HCT116 (cell line): ENCODE data around the gene DAPK1. TPM values are rescaled to one million over a fixed set of nuclear protein-coding genes. Genes with fewer than 3 reads are reported as not detected.

Source experiments
- ATAC-seq: fragments of 200-7000 bp; cut with Tn5 transposase; 2 replicates; pipeline ENCODE4 v1.9.1; 2020; ENCODE audit warnings: mild to moderate bottlenecking, moderate library complexity
- BruUV-seq: library from RNA; stranded (reverse); fragments of 400-500 nt; replicated peaks from 2 replicates; lab custom pipeline; 2021; lab: Mats Ljungman, UMichigan
- CTCF ChIA-PET: fragments of 300-600 bp; sonication (Branson Sonifier 250); formaldehyde crosslinking; loops from one replicate; lab custom pipeline; 2021; ENCODE audit warnings: antibody characterized with exemption; lab: Charles Lee
- POLR2A ChIA-PET: fragments of 300-600, 350-600 bp; sonication (Branson Sonifier 250); formaldehyde crosslinking; loops from one replicate; lab custom pipeline; 2021; ENCODE audit warnings: antibody characterized with exemption; lab: Charles Lee
- RAD21 ChIA-PET, 2 experiments: fragments of 300-600 bp; sonication (Branson Sonifier 250); formaldehyde crosslinking; loops; one replicate each; lab custom pipeline; 2023; ENCODE audit warnings: low total read pairs in 2 of 2; ENCODE audit not compliant: uncharacterized antibody in 2 of 2, unreplicated experiment in 2 of 2, low non-redundant PET in 1 of 2; lab: Charles Lee
- DNase-seq: peaks from one replicate; pipeline ENCODE4 v3.0.0-alpha.2; 2010; ENCODE audit warnings: low read depth, low spot score
- H2AFZ ChIP-seq: fragments of 200-600 bp; shearing (Covaris generic), sonication (generic); 2 replicates; pipeline ENCODE4 v1.6.1; 2017; ENCODE audit warnings: low read depth, mixed run types, mixed read lengths, antibody characterized with exemption, low read length; ENCODE audit not compliant: poor library complexity, severe bottlenecking
- H3K27ac ChIP-seq: 2 replicates; pipeline ENCODE4 v1.5.1; 2012; ENCODE audit warnings: low read depth, low read length
- H3K27me3 ChIP-seq: fragments of 200-600 bp; sonication (generic); 2 replicates; pipeline ENCODE4 v1.6.1; 2016; ENCODE audit warnings: mixed run types, low read length, mixed read lengths; ENCODE audit not compliant: insufficient read depth
- H3K36me3 ChIP-seq, 2 experiments: fragments of 200-500 bp in 1 of 2; fragments of 200-600 bp in 1 of 2; sonication (Bioruptor generic) in 1 of 2; sonication (generic) in 1 of 2; 2 replicates each; pipeline versions ENCODE4 v1.5.1 to v1.6.1; 2014 to 2016; ENCODE audit warnings: low read length in 2 of 2, inconsistent platforms in 1 of 2, mixed read lengths in 1 of 2, mixed run types in 1 of 2; ENCODE audit not compliant: insufficient read depth in 2 of 2, control insufficient read depth in 1 of 2
- H3K4me1 ChIP-seq, 2 experiments: fragments of 200-600 bp in 1 of 2; sonication (generic) in 1 of 2; 2 replicates each; pipeline versions ENCODE4 v1.5.1 to v1.6.1; 2012 to 2017; ENCODE audit warnings: low read length in 2 of 2, inconsistent platforms in 1 of 2, mild to moderate bottlenecking in 1 of 2, mixed read lengths in 1 of 2, mixed run types in 1 of 2, moderate library complexity in 1 of 2; ENCODE audit not compliant: insufficient read depth in 2 of 2, control insufficient read depth in 1 of 2
- H3K4me2 ChIP-seq: fragments of 200-600 bp; sonication (generic); 2 replicates; pipeline ENCODE4 v1.6.1; 2017; ENCODE audit warnings: mixed run types, low read length, mixed read lengths
- H3K4me3 ChIP-seq, 2 experiments: fragments of 200-600 bp in 1 of 2; sonication (generic) in 1 of 2; replicated peaks in 1 of 2; 2 replicates each; pipeline ENCODE4 v1.5.1; 2011 to 2016; ENCODE audit warnings: low read length in 2 of 2, control low read depth in 1 of 2, low read depth in 1 of 2, mild to moderate bottlenecking in 1 of 2, mixed read lengths in 1 of 2, mixed run types in 1 of 2
- H3K79me2 ChIP-seq: fragments of 200-600 bp; sonication (generic); 2 replicates; pipeline ENCODE4 v1.6.1; 2017; ENCODE audit warnings: mild to moderate bottlenecking, mixed run types, low read length, moderate library complexity, mixed read lengths; ENCODE audit not compliant: insufficient read depth
- H3K9ac ChIP-seq: fragments of 200-600 bp; sonication (generic); 2 replicates; pipeline ENCODE4 v1.6.1; 2016; ENCODE audit warnings: low read length, mixed read lengths
- H3K9me2 ChIP-seq: fragments of 200-600 bp; sonication (generic), shearing (Covaris generic); 2 replicates; pipeline ENCODE4 v1.6.1; 2017; ENCODE audit warnings: mixed run types, mild to moderate bottlenecking, moderate library complexity; ENCODE audit not compliant: insufficient read depth
- H3K9me3 ChIP-seq, 2 experiments: fragments of 200-500 bp in 1 of 2; fragments of 200-600 bp in 1 of 2; sonication (Bioruptor generic) in 1 of 2; sonication (generic) in 1 of 2; 2 replicates each; pipeline ENCODE4 v1.6.1; 2014 to 2017; ENCODE audit warnings: low read length in 2 of 2, mixed read lengths in 2 of 2, inconsistent platforms in 1 of 2, low read depth in 1 of 2, mild to moderate bottlenecking in 1 of 2, mixed run types in 1 of 2, moderate library complexity in 1 of 2; ENCODE audit not compliant: control insufficient read depth in 1 of 2, insufficient read depth in 1 of 2
- H4K20me1 ChIP-seq: fragments of 200-600 bp; sonication (generic), shearing (Covaris generic); 2 replicates; pipeline ENCODE4 v1.6.1; 2017; ENCODE audit warnings: mixed run types, mild to moderate bottlenecking, moderate library complexity; ENCODE audit not compliant: insufficient read depth
- ATF3 ChIP-seq: IDR thresholded peaks from 2 replicates; pipeline ENCODE4 v1.6.1; 2012
- CEBPB ChIP-seq: IDR thresholded peaks from 2 replicates; pipeline ENCODE4 v1.6.1; 2012; ENCODE audit warnings: low read depth
- EGR1 ChIP-seq: IDR thresholded peaks from 2 replicates; pipeline ENCODE4 v1.6.1; 2012; ENCODE audit warnings: low read depth
- ELF1 ChIP-seq: IDR thresholded peaks from 2 replicates; pipeline ENCODE4 v1.6.1; 2012; ENCODE audit warnings: low read depth, borderline replicate concordance
- EZH2 ChIP-seq: fragments of 200-600 bp; sonication (generic); IDR thresholded peaks from 2 replicates; pipeline ENCODE4 v1.6.1; 2017; ENCODE audit warnings: antibody characterized with exemption, mixed run types
- EZH2phosphoT487 ChIP-seq: fragments of 200-600 bp; IDR thresholded peaks from 2 replicates; pipeline ENCODE4 v1.6.1; 2018; ENCODE audit warnings: antibody characterized with exemption, borderline replicate concordance
- FOSL1 ChIP-seq: IDR thresholded peaks from 2 replicates; pipeline ENCODE4 v1.6.1; 2012; ENCODE audit warnings: low read depth
- POLR2AphosphoS5 ChIP-seq: IDR thresholded peaks from 2 replicates; pipeline ENCODE4 v1.6.1; 2011; ENCODE audit warnings: mild to moderate bottlenecking, low read depth, low read length, moderate library complexity
- RAD21 ChIP-seq: IDR thresholded peaks from 2 replicates; pipeline ENCODE4 v1.6.1; 2012; ENCODE audit warnings: low read depth, mild to moderate bottlenecking
- SIN3A ChIP-seq: IDR thresholded peaks from 2 replicates; pipeline ENCODE4 v1.6.1; 2012; ENCODE audit warnings: low read depth
- SP1 ChIP-seq: IDR thresholded peaks from 2 replicates; pipeline ENCODE4 v1.6.1; 2012; ENCODE audit warnings: low read depth
- SRF ChIP-seq: IDR thresholded peaks from 2 replicates; pipeline ENCODE4 v1.6.1; 2012; ENCODE audit warnings: low read depth
- TCF7L2 ChIP-seq: IDR thresholded peaks from 2 replicates; pipeline ENCODE4 v1.7.0; 2011; ENCODE audit warnings: borderline replicate concordance, inconsistent platforms; ENCODE audit not compliant: insufficient read depth, insufficient read length; ENCODE audit errors: extremely low read depth
- YY1 ChIP-seq: IDR thresholded peaks from 2 replicates; pipeline ENCODE4 v1.6.1; 2011; ENCODE audit warnings: low read length, low read depth, moderate library complexity, mild to moderate bottlenecking; ENCODE audit not compliant: insufficient replicate concordance; ENCODE audit errors: extremely low read depth
- ZFX ChIP-seq: fragments of 450-650 bp; IDR thresholded peaks from 2 replicates; pipeline ENCODE4 v1.6.1; 2017
- ZNF274 ChIP-seq: fragments of 200-500 bp; sonication (Bioruptor generic); IDR thresholded peaks from 2 replicates; pipeline ENCODE4 v1.6.1; 2014; ENCODE audit warnings: mild to moderate bottlenecking, low read depth, low read length, inconsistent platforms
- intact Hi-C: fragments of 100-400 bp; cut with micrococcal nuclease; formaldehyde crosslinking; loops from 2 replicates; pipeline ENCODE4 v1.10.0; 2022
- total RNA-seq: library from RNA; stranded (reverse); gene quantifications from one replicate; pipeline ENCODE4 v1.2.1, GENCODE V29; 2021; ENCODE audit not compliant: unreplicated experiment
- TF ChIP-seq, protein P1 (sequence below), 3 experiments: fragments of 200-600 bp in 1 of 3; sonication (generic) in 1 of 3; IDR thresholded peaks in 2 of 3; conservative IDR thresholded peaks in 1 of 3; 2 replicates each; pipeline ENCODE4 v1.5.1; 2012 to 2017; ENCODE audit warnings: low read depth in 2 of 3, low read length in 2 of 3, antibody characterized with exemption in 1 of 3, borderline replicate concordance in 1 of 3, control low read depth in 1 of 3, mild to moderate bottlenecking in 1 of 3, mixed read lengths in 1 of 3, mixed run types in 1 of 3, moderate library complexity in 1 of 3; ENCODE audit not compliant: insufficient read depth in 1 of 3
- TF ChIP-seq, protein P2 (sequence below): IDR thresholded peaks from 2 replicates; pipeline ENCODE4 v1.6.1; 2012
- TF ChIP-seq, protein P3 (sequence below): IDR thresholded peaks from 2 replicates; pipeline ENCODE4 v1.6.1; 2011; ENCODE audit warnings: mild to moderate bottlenecking, low read length, moderate library complexity; ENCODE audit not compliant: insufficient replicate concordance; ENCODE audit errors: extremely low read depth

The DAPK1 gene
- total RNA-seq, 1 experiment from 2014 or later = 5.6 TPM

DNA sequence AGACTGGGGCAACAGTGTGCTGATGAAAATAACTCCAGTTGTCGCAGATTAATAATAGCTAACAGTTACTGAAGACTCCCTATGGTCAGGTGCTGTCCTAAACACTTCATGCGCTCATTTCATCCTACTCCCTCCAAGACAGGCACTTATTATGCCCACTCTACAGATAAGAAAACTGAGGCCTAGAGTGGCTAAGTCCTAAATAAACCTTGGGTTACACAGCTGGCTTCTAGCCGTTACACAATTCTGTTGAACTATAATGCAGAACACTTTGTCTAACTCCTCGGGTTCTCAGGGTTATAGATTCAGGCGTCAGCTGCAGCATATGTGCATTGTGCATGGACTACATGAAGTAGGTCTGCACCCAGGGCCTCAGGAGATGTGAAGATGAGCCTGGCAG lies 103.9 kb downstream of the DAPK1 start (continued):
- TF ChIP-seq, protein P1, sequence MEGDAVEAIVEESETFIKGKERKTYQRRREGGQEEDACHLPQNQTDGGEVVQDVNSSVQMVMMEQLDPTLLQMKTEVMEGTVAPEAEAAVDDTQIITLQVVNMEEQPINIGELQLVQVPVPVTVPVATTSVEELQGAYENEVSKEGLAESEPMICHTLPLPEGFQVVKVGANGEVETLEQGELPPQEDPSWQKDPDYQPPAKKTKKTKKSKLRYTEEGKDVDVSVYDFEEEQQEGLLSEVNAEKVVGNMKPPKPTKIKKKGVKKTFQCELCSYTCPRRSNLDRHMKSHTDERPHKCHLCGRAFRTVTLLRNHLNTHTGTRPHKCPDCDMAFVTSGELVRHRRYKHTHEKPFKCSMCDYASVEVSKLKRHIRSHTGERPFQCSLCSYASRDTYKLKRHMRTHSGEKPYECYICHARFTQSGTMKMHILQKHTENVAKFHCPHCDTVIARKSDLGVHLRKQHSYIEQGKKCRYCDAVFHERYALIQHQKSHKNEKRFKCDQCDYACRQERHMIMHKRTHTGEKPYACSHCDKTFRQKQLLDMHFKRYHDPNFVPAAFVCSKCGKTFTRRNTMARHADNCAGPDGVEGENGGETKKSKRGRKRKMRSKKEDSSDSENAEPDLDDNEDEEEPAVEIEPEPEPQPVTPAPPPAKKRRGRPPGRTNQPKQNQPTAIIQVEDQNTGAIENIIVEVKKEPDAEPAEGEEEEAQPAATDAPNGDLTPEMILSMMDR (IDR thresholded peaks at IDR 0.05 in 2 of 3, conservative IDR thresholded peaks at IDR 0.05 in 1 of 3; ENCODE audit: borderline replicate concordance in 1 of 3, insufficient read depth in 1 of 3, low read depth in 2 of 3, low read length in 2 of 3) = no peak
- TF ChIP-seq SRF = no peak

- TF ChIP-seq, protein P2, sequence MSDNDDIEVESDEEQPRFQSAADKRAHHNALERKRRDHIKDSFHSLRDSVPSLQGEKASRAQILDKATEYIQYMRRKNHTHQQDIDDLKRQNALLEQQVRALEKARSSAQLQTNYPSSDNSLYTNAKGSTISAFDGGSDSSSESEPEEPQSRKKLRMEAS = no peak
- TF ChIP-seq EZH2 = no peak
- TF ChIP-seq POLR2AphosphoS5 = no peak
- TF ChIP-seq EZH2phosphoT487 = no peak
- no peak for TF ChIP-seq CEBPB
- no peak for TF ChIP-seq ZNF274
- no peak for TF ChIP-seq EGR1
- TF ChIP-seq ATF3 = no peak
- no peak for TF ChIP-seq ZFX
- no peak for TF ChIP-seq ELF1
- TF ChIP-seq, protein P3, sequence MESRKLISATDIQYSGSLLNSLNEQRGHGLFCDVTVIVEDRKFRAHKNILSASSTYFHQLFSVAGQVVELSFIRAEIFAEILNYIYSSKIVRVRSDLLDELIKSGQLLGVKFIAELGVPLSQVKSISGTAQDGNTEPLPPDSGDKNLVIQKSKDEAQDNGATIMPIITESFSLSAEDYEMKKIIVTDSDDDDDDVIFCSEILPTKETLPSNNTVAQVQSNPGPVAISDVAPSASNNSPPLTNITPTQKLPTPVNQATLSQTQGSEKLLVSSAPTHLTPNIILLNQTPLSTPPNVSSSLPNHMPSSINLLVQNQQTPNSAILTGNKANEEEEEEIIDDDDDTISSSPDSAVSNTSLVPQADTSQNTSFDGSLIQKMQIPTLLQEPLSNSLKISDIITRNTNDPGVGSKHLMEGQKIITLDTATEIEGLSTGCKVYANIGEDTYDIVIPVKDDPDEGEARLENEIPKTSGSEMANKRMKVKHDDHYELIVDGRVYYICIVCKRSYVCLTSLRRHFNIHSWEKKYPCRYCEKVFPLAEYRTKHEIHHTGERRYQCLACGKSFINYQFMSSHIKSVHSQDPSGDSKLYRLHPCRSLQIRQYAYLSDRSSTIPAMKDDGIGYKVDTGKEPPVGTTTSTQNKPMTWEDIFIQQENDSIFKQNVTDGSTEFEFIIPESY = no peak
- no peak for TF ChIP-seq SIN3A
- TF ChIP-seq FOSL1 = no peak
- no peak for TF ChIP-seq TCF7L2
- TF ChIP-seq SP1 = no peak
- no peak for TF ChIP-seq RAD21
- TF ChIP-seq YY1 = no peak
- no TSS peak for BruUV-seq
- Histone ChIP-seq H4K20me1 (no peaks in the 10 kb centered on the region), H3K9ac (no peak overlapping the region), H3K9me3 (no peaks in the 10 kb centered on the region), H3K4me3 (no peak overlapping the region), H3K4me1 (peaks cover 0 to 11% of the 10 kb centered on the region in 2 experiments; a peak in 2 of 4 replicates), H3K4me2 (no peak overlapping the region), H3K27ac (no peak overlapping the region), H2AFZ (no peak overlapping the region), H3K9me2 (no peaks in the 10 kb centered on the region), H3K27me3 (0 out of 2 replicates have a peak, but pooled peaks cover 4% of the 10 kb centered on the region), H3K36me3 (no peaks in the 10 kb centered on the region), H3K79me2 (no peaks in the 10 kb centered on the region)
- intact Hi-C loops = no loop called here
- CTCF ChIA-PET = no interaction called here
- DNase-seq = no peak
- RAD21 ChIA-PET = no interaction called here
- ATAC-seq = no peak
- POLR2A ChIA-PET = no interaction called here
These were observed 105.4 kb downstream of the DAPK1 start for GRCh38 chr9:87602933-87603643.
